GM19452 (cell line): Measurements from ENCODE around the gene PAXX.

Source experiments
- ATAC-seq: cut with Tn5 transposase; IDR thresholded peaks from one replicate; pipeline ENCODE4 v1.9.1; 2021; ENCODE audit not compliant: unreplicated experiment

PAXX gene

DNA sequence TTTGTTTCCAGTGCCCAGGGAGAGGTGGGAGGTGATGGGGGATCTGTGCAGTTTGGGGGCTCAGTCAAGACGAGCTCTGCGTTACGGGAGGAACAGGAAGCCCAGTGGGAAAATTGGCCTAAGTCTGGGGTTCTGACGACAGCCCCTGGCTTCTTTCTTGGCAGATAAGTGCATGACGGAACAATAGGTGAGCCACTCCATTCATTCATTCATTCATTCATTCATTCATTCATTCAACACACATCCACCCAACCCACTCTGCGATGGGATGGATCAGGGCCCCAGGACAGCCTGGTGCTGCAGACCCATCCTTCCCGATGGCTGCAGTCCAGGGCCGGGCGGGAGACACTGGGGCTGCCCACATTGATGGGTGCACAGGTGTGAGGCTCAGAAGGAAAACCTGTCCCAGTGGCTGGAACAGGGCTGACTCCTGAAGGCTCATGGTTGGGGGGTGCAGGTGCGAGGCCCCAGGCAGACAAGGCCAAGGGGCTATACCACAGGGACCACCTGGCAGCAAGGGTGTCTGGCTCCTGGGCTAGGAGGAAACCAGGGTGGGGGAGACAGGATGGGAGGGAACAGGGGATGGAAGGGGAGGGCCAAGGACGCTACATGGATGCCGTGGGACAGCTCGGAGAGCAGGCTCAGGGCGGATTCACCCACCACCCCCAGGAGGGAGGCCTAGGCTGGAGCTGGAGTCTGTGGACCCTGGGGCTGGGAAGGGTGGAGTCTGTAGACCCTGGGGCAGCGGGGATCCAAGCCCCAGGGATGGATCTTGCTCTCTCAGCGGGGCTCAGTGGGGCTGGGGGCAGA, 11.3 kb upstream of the PAXX start:
- no peak for ATAC-seq

DNA sequence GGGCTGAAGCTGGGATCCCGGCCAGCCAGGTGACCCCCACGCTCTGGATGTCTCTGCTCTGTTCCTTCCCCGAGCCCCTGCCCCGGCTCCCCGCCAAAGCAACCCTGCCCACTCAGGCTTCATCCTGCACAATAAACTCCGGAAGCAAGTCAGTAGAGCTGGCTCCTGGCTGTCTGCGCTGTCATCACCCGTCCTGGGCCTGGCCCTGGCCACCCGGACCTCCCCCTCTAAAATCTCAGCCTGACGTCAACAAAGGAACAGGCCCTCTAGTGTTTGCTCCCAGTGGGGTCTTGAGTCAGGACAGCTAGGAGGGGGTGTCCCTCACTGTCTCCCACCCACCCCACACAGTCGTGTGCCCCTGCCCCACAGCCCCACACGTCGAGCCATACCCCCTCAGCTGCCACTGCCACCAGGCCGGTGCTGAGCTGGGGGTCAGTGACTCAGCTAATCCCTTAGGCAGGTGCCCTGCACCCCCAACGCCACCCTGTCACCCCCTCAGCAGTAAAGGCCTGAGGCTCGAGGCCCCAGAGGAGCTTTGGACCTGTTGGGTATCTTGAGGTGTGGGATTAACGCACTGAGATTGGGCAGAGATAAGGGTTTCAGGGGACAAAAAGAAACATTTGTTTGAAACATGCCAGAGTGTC, 10.5 kb upstream of the PAXX start:
- no peak for ATAC-seq

DNA sequence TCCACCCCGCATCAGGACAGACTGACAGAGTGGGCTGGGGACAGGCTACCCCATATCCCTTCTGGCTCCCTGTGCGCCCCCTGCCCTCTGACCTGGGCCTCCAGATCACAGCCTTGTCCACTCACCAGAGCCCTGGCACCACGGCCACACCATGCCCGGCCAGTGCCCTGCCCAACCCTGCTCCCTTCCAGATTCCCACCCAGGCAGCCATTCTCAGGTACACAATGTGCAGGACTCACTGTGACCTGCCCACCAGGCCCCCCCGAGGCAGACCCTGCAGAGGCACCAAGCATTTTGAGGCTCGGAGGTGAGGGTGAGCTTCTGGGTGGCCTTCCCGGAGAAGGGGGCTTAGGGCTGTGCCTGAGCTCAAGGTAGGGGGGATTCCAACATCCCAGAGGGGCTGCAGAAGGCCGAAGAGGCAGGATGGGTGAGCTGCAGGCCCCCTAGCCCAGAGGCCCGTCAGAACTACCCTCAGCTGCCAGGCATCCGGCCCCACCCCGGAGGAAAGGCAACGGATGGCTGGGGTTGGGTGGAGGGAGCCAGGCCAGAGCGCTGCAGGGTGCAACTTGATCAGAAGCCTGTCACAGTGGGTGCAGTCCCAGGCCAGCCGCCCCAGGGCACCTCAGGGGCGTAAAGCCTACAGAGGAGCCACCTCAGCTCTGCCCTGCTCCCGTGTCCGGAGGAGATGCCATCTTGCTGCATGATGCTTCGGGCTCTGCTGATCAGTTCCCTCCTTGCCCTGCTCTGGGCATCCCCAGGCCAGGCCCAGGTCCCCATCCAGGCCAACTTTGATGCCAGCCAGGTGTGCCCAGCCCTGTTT, 9.8 kb upstream of the PAXX start, which contains the start of gene LCNL1:
TSS of gene LCNL1 (plus strand) at position 762 of the 820 bp plus-strand sequence. CDS start 594 bp downstream, outside the sequence.
- no peak for ATAC-seq

DNA sequence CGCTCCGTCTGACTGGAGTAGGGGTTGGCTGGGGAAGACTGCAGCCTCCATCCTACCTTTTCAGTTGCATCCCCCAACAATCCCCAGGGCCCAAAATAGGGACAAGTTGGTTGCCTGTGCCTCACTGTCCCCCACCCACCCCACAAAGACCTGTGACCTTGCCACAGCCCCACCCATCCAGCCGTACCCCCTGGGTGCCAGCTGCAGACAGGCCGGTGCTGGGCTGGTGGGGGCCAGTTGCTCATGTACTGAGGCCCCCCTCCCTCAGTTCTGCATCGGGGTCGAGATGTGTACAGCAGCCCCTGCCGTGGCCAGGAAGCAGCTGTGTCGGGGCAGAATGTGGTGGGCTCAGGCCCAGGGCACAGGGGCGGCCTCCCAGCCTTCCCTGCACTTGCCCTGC, 9.1 kb upstream of the PAXX start:
- ATAC-seq = no peak

DNA sequence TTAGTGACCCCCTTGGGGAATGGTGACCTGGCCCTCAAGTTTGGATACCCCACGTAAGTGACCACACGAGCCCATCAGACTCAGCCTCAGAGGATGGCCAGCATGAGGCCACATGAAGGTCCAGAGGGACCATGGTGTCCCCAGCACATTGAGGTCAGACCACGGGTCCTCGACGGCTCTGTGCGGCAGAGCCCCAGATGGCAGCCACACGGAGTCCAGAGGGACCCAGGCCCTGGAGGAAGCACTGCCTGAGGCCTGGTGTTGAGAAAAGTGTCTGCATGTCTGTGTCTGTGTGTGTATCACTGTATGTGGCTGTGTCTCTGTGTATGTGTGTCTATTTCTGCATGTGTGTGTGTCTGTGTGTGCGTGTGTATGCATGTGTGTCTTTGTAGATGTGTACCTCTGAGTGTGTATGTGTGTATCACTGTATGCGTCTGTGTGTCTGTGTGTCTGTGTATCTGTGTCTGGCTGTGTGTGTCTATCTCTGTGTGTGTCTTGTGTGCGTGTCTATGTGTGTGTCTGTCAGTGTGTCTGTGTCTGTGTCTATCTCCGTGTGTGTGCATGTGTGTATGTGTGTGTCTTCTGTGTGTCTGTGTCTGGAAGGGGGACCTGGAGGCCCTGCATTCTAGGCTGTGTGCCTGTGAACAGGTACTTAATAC, 8.4 kb upstream of the PAXX start:
- no peak for ATAC-seq

DNA sequence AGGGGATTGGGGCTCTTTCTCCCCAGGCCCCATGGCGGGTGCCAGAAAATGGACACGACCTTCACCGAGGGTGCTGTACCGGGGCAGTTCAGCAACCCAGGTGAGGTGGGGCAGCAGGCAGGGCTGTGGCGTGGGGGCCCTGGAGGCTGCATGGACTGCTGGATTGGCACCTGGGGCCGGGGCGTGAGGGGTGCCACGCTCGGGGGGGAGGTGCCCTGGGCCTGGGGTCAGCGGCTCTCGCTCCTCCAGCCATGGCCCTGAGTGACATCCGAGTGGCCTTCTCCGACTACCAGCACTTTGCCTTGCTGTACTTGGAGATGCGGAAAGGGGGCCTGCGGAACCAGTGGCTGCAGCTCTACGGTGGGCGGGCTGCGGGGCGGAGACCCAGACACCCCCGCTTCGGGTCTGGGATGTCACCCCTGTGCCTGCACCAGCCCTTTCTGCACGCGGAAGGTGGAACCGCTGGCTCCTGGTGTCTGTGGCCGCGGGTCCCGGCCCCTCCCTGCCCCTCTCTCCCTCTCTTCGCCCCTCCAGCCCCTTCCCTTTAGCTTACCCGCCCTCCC, 7.7 kb upstream of the PAXX start:
- ATAC-seq = no peak

DNA sequence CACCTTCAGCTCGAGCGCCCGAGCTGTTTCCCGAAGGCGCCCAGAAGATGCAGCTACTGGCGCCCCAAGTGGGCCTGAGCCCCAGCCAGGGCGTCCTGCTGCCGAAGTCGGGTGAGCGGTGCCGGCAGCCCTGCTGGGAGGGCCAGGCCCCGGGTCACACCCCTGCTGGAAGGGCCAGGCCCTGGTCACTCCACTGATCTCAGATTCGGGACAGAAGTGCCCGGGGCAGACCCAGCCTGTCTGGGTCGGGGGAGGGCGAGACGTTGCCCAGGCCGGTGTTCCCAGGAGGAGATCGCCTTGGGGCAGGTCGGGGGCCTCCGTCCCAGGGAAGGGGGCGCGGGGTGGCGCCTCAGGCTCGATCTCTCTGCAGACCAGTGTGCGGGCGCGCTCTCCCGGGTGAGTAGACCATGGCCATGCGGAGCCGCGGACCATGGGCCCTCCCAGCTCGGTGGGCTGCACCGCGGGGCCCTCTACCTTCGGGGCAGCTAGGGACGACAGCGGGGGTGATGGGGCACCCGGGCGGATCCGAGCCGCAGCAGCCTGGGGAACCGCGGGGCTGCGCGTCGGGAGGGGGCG, 7.1 kb upstream of the PAXX start:
- no peak for ATAC-seq

DNA sequence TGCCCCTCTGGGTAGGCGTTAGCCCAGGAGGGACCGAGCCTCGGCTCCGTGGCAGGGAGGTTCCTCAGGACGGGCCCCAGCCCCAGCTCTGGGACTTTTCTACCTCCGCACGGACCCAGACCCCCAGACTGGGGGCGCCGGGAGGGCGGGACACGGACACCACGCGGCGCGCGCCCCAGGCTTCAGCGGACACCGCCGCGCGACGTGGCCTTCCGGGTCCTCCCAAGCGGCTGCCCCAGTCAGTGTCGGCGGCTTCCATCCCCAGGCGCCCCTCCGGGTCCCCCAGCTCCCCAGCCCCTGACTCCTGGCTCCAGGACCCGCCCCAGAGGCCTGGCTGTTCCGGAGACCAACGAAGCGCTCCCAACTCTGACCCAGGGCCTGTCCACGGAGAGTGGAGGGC, 6.4 kb upstream of the PAXX start:
- ATAC-seq = no peak

DNA sequence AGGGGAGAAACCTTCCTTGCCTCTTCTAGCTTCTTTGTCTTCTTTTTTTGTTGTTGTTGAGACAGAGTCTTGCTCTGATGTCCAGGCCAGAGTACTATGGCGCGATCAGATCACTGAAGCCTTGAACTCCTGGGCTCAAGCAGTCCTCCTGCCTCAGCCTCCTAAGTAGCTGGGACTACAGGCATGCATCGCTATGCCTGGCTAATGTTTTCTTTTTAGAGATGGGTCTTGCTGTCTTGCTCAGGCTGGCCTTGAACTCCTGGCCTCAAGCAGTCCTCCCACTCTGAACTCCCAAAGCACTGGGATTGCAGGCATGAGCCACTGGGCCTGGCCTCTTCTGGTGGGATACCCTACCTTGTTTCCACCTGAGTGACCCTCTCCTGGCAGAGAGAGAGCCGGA, 3.4 kb upstream of the PAXX start:
- ATAC-seq = no peak

DNA sequence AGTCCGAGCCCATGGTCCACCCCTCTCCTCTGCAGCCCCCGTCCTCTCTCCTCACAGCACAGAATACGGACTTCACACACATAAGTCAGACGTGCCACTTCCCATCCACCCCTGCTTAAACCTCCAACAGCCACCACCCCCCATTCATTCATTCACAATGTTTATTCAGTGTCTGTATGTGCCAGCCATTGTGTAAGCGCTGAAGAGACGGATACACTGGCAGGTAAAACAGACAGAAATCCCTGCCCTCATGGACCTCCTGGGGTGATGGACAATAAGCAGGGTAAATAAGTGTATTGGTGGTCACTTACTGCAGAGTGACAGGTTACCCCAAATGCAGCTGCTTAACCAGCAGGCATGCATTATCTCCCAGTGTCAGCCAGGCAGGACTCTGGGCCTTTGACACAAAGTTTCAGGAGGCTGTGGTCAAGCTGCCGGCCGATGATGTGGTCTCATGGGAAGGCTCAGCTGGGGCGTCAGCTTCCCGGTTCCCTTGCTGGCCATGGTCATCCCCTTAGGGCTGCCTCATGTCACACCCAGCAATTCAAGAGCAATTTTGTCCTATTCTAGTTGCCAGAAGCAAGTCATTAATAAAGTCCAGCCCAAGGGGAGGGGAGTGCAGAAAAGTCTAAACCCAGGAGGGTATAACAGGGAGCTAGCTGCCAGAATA, 1.8 kb upstream of the PAXX start:
- ATAC-seq = no peak

DNA sequence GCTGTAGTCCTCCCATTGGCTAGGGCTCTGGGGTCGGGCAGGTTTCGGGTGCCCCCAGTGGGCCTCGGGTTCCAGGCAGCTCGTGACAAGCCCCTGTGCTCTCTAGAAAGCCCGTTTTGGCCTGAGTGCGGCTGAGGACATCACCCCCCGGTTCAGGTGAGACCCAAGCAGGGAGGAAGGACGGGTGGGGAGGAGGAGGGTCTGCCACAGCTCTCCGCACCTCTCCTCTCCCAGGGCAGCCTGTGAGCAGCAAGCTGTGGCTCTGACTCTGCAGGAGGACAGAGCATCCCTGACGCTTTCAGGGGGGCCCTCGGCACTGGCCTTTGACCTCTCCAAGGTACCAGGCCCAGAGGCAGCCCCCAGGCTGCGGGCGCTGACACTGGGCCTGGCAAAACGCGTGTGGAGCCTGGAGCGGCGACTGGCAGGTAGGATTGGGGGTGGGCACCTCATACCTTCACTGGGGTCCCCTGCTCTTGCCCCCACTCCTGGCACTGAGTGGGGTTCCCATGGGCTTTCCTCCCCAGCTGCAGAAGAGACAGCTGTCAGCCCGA, 672 bp downstream of the PAXX start:
- ATAC-seq = no peak

DNA sequence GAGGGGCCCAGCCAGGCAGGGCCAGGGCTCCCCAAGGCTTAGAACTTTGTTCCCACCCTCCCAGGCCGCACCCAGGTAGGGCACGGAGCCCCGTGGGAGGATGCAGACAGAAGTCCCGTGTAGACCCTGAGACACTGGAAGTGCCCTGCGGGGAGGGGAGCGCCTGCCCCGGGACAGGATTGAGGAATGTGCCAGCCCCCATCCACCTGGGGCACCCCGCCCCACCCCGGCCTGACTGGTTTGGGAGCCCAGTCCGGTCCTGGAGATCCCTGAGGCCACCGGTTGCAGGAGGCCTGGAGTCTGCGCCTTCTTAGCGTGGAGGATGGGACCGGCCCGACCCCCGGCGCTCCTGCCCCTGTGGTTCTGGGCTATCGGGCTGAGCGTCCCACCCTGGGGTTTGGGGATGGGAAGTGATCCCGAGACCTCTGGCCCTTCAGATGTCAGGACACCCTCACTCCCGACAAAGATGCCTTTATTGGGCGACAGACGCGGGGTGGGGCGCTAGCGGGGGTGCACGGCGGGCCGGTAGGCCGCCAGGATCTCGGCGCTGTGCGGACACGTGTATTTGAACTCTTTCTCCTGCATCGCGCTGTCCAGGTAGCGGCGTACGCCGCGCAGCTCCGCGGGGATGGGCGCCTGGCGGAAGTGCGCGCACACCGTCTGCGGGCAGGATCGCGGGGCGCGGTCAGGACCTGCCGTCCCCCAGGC, 2.1 kb downstream of the PAXX start:
- ATAC-seq = no peak

DNA sequence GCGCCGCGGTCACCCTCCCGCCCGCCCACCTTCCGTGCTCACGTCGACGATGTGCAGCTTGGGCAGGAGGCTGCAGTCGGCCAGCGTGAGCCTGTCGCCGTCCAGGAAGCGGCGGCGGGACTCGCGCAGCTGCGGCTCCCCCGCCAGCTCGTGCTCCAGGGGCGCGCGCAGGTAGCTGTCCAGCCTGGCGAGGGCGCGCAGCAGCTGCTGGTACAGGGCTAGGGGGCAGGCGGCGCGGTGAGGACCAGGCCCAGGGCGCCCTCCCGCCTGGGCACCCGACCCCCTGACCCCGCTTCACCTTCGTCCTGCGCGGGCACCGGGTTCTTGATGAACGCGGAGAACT, 2.6 kb downstream of the PAXX start:
- no peak for ATAC-seq

DNA sequence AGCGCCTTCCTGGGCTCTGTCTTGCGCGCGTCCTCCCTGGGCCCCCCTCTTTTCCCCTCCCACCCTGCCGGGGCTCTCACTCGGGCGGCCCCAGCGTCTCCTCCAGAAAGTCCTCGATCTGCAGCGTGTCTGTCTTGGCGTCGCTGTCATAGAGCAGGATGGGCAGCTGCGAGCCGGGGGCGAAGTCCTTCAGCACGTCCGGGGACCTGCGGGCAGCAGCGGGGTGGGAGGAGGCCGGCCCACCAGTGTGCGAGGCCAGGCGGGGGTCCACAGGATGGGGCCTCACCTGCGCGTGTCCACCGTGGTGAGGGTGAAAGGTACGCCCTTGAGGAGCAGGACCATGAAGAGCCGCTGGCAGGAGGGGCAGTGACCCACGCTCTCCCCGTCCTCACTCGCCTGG, 3.1 kb downstream of the PAXX start:
- ATAC-seq = no peak

DNA sequence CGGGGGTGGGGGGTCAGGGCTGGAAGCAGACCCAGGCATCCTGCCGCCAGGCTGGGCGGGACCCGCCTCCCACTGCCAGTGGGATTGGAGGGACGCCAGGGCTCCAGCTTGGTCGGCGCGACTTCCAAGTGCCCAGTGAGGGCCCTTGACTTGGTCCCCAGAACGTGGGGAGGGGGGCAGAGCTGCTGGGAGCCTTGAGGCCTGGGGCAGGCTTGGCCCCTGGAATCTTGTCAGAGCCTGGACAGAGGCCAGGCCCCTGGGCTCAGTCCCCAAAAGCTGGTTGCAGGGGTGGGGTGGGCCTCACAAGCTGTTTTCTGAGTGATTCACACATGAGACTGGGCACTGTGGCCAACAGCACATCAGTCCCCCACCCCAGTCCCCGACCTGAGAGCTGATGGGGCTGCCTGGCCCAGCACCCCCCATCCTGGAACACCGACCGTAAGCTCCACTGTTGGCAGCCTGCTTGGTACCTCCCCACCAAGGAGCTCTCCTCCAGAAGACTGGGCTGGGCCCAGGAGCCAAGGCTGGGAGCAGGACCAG, 3.6 kb downstream of the PAXX start:
- no peak for ATAC-seq

DNA sequence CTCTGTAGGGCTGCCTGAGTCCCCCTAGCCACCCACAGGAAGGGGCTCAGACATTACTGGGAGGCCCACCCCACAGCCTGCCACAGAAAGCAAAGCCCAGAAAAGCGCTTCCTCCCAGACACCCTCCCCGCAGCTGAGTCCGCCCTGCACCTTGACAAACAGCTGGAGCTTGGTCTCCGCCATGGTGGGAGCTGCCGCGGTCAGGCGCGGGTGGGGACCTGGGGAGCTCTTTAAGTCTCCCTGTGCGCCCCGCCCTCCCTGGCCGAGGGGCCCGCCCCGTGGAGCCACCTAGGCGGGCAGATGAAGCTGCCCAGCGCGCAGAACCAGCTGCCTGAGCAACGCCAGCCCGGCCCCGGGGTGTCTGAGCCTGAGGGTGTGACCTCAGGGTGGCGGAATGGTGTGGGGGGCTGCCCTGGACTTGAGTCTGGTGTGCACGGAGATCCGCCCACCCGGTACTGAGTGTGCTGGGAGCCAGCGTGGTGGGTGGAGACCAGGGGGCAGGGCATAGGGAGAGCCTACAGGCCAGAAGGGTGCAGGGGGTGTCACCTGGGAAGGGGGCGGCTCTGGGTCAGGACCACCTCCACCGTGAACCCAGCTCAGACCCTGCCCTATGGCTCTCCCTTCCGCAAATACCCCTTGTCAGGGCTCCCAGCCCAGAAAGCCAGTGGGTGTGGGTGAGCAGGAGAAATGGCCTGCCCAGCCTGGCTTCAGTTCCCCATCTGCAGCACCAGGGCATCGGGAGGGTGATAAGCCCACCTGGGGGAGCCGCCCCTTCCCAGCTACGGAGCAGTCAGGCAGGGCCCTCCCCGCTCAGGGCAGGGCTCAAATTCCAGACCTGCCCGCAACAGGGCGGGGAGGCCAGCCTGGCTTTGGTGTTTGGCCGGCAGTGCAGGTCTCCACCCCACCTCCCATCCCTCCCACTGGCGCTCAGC, 4.4 kb downstream of the PAXX start, which contains the start of gene CLIC3:
TSS of gene CLIC3 (minus strand) at position 208 of the 932 bp plus-strand sequence. CDS start at position 183, 25 bp downstream.
- ATAC-seq = no peak

DNA sequence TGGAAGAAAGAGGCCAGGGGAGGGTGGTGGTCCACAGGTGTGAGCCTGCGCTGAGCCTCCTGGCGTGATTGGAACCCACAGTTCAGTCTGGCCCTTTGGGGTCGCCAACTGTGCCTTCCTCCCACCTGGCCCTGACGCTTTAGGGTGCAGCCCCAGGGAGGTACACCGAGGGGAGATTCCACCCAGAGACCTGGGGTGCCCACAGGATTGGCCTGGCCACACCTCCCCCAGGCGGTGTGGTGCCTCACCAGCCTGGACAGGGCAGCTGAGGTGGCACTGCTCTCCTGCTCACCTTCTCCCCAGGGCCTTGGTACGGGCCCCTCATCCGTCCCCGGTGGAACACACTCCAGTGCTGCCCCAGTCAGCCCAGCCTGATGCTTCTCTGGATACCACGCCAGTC, 5.1 kb downstream of the PAXX start:
- no peak for ATAC-seq

DNA sequence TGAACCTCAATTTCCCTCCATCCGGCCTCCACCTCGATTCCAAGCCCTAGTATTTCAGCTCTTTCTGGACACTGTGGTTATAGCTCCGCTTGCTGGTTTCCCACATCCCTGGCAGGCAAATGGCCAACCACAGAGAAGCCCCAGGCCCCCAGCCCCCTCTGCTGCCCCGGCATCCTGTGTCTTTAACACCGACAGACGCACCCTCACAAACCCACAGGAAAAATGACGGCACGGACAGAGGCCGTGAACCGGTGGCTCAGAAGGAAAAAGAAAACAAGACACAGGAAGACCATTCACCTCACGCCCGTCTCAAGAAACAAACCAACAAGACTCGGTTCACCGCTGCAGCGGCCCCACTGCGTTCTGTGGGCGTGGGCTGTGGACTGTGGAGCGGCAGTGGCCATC, 5.6 kb downstream of the PAXX start:
- ATAC-seq = no peak
